HG02763 (cell line): ENCODE results near the gene RGS3.
"Not testable (repeated sequence)": the region's sequence is repeated elsewhere in the genome, so short reads cannot be mapped to it uniquely, and the experiment has no call there.

Experiments used
- ATAC-seq: cut with Tn5 transposase; IDR thresholded peaks from one replicate; pipeline ENCODE4 v1.9.1; 2021; ENCODE audit warnings: mild to moderate bottlenecking, moderate library complexity; ENCODE audit not compliant: unreplicated experiment

Gene RGS3

DNA sequence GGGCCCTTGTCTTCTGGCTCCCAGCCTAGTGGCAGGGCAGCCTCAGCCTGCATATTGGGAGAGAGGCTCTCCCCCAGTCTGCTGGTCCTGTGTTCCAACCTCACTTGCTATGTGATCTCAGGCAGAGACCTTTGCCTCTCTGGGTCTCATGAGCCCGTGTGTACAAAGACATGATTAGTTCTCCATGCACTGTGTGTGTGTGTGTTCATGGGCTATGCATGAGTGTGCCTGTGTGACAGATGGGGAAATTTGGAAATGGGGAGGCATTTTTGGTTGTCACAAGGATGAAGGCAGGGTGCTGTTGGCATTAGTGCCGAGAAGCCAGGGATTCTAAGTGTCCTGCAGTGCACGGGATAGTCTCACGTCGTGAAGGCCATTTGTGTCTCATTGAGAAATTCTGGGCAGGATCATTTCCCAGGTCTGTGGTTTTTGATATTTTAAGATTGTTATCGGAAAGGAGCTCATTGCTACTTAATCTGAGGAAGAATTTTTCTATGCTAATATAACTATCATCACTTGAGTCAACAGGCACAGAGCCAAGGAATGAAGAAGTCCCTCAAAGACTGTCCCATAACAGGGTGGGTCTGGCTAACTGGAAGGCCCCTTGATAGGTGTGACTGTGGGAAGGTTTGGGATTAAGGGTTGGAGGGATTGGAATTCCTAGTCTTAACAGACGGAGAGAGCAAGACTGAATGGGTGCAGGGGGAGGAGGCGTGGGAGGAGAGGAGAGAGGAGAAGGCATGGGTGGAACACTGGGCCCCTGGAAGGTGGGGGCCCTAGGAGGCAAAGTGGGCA lies 168.5 kb downstream of the RGS3 start:
- no peak for ATAC-seq

DNA sequence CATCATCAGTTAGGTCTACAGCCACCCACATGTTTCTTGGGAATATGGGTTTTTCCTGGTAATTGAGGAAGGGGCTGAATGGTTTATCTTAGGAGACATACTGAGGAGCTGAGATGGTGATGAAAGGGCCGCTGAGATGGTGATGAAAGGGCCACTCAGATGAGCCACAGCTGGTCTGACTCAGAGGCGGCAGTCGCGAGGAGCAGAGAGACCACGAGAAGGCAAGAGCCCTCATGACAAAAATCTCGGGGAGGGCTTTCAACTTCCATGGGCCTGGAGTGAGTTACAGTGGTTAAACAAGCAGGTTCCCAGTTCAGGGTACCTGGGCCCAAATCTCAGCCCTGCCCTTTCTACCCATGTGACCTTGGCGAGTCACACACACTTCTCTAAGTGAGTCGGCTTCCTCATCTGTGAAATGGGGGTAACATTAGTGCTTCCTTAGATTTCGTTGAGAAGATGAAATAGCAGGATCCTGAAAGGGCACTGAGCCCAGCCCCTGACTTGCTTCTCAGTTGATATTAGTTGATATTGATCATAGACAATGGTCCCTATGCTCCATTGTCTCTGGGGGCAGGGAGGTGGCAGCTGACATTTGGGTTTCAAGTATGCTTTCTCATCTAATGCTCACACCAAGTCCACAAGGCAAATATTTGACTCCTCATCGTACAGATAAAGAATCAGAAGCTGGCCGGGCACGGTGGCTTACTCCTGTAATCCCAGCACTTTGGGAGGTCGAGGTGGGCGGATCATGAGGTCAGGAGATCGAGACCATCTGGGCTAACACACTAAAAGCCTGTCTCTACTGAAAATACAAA lies 169.5 kb downstream of the RGS3 start:
- ATAC-seq: no peak

DNA sequence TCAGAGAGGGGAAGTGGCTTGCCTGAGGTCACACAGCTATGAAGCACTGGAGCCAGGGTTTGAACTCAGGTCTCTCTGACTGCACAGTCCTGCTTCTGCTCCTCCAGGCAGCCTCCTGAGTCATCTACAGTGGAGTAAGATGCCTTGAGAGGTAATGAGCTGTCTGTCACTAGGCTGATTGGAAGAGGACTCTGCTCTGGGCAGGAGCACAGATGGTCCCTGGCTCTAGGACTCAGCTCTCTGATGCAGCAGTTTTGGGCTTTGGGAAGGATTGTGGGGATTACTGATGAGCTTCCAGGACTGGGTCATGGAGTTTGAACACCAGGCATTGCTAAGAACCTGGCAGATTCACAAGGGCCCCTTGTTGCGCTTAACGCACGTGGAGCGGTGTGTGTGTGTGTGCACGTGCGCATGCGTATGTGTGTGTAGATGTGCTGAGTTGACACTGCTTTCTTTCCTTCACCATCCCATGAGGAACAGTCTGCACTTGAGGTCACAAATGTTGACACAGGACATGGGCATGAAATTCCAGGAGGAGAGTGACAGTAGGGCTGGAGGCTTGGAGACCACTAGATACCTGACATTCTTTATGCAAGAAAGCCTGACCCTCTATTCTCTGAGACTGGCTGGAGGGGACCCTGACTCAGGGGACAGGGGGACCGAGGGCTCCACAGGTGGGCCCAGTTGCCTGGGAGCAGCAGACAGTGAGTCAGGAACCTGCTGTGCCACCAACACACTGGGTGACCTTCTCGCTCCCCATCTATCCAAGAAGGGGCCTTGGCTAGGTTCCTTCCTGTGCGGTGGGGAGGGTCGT lies 170.5 kb downstream of the RGS3 start:
- ATAC-seq: no peak

DNA sequence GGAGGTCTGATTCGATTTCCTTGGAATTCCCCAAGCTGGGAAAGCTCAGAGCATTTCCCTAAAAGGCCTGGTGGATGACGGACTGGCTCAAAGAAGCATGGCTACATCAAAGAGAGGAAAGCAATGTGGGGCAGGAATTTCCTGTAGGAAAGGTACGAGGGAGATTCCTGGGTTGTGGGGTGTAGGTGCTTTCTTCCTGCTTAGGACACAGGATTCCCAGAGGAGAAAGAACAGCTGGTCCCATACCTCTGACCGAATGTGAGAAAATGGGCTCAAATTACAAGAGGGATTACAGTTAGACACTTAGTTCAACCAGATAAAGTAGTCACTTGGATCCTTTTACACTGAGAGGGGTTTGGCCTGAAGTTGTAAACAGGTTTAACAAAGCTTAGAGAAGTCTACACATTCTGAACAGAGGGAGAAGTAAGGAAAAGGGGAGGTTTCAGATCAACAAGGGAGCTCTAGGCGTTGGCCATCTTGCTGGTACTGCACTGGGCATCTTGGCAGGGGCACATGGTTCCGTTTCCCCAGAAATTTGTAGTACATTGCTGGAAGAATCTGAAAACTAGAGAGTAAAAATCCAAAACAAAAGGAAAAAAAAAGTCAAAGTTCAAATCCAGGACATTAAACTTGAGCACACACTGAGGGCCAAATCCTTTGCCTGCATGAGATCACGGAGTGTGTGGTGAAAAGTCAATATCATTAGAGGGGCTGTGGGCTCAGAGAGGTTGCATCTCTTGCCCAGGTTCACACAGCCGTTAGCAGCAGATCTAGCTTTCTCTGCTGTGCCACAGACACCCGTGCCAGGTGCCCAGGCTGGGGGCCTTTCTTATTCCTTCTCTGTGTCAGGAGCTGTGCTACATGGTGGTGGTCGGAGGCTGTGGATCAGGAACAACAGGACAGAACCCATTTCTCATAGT lies 171.3 kb downstream of the RGS3 start:
- no peak for ATAC-seq

DNA sequence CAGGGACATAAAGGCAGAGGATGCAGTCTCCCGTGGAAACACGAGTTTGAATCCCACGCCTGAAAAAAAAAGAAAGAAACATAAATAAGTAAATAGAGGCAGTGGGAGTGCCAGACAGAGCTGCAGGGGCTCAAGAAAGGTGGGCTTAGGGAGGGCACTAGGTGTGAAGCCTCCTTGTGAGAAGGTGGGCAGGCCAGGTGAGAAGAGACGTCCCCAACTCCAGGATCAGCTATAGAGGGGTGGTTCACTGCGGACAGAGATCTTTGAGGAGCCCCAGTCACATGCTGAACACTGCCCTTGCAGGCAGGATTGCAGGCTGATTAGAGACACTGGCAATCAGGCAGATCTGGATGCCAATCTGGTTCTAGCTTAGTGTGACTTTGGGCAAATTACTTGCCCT lies 172.1 kb downstream of the RGS3 start:
- ATAC-seq: no peak

DNA sequence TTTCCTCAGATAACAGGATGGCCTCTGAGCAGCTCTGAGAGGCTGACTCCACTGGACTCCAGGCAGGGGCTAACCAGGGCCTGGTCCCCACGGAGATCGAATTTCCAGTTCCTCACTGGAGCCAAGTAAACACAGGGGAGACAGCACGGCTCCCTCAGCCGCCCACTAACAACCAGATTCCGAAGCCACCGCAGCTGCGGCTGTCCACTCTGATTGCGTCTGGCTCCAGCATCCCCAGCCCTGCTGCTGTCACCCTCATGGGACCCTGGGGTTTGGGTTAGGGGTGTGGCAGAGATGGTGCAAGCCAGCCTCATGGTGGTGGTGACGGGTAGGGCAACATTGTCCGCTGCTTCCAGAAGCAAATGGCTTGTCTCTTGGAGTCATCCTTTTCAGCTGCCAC lies 172.6 kb downstream of the RGS3 start:
- no peak for ATAC-seq

DNA sequence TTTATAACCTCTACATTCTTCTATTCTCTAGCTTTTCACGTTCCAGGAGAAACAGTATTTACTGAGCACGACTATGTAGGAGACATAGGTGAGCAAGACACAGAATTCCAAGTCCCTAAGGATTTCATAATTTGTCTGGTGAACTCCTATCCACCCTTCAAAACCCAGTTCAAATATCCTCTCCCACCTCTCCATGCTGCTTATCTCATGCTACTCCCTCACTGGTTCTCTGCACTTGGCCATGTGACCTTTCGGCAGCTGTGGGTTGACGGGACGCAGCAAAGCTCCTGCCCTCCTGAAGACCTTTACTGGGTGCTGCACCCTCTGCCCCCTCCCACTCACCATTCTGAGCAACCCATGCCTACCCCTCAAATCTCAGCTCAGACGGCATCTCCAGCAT lies 173.2 kb downstream of the RGS3 start:
- ATAC-seq: no peak

DNA sequence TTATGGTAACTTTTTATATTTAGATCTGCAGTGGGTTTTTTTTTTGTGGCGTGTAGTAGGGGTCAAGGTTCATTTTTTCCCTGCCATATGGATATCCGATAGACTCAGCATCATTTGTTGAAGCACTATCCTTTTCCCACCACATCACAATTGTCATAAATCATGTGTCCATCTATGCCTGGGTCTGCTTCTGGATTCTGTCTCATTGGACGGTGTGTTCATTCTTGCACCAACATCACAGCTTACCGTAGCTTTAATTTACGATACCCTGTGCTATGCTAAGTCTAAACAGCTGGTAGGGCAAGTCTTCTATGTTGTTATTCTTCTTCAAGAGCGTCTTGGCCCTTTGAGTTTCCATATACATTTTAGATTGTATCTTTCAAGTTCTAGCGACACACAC lies 175.0 kb downstream of the RGS3 start:
- no peak for ATAC-seq

DNA sequence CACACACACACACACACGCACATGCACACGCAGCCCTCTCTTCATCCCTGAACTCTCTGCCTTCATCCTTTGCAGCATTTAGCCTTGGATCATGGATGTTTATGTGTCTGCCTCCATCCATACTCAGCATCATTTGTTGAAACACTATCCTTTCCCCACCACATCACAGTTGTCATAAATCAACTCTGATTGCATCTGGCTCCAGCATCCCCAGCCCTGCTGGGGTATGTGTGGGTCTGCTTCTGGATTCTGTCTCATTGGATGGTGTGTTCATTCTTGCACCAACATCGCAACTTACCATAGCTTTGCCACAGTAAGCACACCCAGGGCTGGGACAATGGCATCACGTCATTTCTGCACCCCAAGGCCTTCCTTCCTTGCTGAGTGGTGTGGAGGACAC lies 175.4 kb downstream of the RGS3 start:
- ATAC-seq: no peak

DNA sequence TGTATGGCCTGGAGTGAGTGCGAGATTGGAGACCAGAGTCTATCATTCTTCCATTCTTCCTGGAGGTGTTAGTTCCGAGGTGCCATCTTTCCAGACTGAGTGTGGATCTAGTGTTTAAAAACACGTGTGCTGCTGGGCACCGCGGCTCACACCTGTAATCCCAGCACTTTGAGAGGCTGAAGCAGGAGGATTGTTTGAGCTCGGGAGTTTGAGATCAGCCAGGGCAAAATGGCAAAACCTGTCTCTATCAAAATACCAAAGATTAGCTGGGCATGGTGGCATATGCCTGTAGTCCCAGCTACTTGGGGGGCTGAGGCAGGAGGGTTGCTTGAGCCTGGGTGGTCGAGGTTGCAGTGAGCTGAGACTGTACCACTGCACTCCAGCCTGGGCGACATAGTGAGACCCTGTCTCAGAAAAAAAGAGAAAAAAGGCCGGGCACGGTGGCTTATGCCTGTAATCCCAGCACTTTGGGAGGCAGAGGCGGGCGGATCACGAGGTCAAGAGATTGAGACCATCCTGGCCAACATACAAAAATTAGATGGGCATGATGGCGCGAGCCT lies 176.0 kb downstream of the RGS3 start:
- not testable (repeated sequence) for ATAC-seq

DNA sequence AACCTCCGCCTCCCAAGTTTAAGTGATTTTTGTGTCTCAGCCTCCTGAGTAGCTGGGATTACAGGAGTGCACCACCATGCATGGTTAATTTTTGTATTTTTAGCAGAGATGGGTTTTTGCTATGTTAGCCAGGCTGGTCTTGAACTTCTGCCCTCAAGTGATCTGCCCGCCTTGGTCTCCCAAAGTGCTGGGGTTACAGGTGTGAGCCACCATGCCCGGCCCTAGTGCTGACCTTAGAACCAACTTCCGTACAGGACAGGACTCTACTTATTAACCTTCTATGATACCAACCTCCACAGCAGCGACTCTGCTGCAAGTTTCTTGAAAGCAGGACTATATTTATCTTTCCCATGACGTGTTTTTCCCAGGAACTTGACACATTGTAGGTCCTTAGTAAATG lies 176.9 kb downstream of the RGS3 start:
- ATAC-seq: no peak

DNA sequence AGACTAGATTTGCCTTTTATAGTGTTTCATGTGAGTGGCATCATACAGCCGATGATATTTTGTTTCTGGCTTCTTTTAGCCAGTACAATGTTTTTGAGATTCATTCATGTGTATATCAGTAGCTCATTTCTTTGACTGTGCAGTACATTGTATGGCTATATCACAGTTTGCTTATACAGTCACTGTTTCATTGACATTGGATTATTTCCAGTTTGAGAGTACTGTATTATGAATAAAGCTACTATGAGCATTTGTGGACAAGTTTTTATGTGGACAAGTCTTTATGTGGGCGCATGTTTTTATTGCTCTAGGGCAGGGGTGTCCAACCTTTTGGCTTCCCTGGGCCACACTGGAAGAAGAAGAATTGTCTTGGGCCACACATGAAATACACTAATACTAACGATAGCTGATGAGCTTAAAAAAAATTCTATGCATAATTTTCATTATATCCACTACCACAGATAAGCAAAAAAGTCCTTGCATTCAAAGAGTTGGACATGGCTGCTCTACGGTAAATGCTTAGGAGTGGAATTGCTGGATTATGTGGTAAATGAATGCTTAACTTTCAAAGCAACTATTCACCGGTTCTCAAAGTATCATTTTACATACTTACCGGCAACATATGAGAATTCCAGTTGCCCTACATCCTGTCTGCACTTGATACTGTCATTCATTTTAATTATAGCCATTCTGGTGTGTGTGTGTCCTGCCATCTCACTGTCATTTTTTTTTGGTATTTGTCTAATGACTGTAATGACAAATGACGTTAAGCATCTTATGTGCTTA lies 177.8 kb downstream of the RGS3 start:
- ATAC-seq: no peak

DNA sequence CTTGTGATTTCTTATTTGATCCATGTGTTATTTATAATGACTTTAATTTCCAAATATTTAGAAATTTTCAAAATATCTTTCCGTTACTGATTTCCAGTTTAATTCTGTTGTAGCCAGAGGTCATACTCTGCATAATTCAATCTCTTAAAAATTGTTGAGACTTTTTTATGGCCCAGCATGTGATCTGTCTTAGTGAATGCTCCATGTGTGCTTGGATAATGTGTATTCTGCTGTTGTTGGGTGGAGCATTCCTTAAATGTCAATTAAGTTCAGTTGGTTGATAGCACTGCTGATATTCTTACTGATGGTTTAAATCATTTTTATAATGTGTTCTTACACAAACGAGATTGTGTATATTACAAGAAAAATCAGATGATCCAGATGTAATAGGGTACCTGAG lies 180.8 kb downstream of the RGS3 start:
- ATAC-seq: no peak

DNA sequence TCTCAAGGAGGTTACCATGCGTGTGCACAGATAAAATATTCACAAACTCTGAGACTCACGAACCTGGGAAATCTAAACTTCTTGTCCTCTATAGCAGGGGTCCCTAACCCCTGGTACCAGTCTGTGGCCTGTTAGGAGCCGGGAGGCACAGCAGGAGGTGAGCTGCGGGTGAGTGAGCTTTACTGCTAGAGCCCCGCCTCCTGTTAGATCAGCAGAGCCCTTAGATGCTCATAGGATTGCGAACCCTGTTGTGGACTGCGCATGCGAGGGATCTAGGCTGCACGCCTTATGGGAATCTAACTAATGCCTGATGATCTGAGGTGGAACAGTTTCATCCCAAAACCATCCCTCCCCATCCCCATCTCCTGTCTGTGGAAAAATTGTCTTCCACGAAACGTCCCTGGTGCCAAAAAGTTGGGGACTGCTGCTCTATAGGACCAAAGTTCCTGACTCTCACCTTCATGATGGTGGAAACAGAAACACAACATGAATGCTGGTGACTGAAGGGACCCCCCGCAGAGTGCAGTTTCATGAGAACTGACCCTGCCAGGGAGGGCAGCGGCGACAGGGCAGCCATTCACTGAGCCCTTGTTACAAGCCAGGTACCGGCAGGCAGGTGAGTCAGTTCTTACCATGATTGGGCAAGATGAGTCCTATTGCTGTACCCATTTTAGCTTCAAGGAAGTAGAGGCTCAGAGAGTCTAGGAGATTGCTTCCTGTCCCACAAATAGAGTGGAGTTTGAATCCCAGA lies 181.9 kb downstream of the RGS3 start:
- ATAC-seq: no peak

DNA sequence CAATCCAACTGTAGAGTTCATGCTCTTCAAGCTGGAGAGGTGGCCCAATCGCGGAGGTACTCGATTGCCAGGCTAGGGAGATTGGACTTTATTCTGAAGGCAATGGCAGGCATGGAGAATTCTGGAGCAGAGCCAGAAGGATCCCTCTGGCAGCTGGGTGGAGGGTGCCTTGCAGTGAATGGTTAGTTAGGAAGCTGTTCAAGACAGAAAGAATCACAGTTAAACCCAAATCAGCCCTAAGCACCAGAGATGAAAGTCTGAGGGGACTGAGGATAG lies 182.4 kb downstream of the RGS3 start:
- ATAC-seq: no peak

DNA sequence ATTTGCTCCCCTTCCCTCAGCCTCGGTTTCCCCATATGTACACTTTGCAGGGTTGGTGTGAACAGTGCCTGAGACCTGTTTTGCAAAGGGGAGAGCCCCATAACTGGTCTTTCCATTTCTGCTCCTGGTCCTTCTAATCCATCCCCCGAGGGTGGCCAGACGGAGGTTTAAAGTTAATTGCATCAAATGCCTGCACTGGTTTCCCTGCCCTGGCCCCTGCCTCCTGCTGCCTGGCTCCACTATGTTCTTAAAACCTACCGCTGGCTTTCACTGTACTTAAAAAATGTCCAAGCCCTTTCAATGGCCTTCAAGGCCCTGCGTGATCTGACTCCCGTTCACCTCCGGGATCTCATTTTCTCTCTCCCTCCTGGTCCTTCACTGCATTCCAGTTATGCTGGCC lies 183.0 kb downstream of the RGS3 start:
- no peak for ATAC-seq
